Stimulated activated CD4-positive, alpha-beta T cell treated with anti-CD3 and anti-CD28 coated beads, TNF-alpha, amount 100 ng/mL, for 24 hours (primary cell): Measurements from ENCODE around the gene ZNF236.
"Not testable (repeated sequence)": the region's sequence is repeated elsewhere in the genome, so short reads cannot be mapped to it uniquely, and the experiment has no call there.

Experiments
- DNase-seq, 3 experiments: peaks; one replicate each; pipeline ENCODE4 v3.0.0-alpha.2; 2020; ENCODE audit warnings: low read depth in 3 of 3

ZNF236 gene

DNA sequence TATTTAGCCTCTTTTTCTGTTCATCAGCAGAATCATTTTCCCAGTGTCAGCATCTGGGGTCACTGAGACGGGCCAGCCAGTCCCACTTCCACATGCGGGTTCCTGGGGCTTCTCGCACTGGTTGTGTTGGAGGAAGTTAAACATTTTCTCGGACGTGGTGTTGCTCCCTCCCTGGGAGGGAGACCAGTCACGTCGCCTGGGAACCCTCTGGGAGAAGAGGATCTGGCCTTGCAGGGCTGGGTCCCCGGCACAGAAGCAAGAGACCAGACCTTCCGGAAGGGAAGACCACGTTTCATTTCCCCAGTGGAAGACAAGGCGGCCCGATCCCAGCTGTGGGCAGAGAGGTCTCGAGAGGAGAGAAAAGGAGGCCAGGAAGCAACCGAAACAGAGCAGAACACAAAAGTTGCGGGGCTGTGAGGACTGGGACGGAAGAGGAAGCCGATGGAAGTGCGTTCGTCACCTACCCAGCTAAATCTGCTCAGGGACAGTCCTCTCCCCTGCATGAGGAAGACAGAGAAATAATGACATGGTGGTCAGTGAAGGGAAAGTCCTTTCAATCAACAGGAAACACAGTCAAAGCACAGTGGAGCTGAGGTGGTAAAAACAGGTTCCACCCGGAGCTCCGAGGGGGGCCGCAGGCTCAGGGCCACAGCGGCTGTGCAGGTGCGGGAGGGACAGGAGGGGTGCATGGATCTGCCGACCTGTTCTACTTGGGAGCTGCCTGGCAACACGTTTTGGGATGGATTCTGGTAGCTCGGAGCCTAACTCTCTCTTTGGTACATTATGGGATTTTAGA is 165.9 kb downstream of the ZNF236 start:
- DNase-seq, result no peak

DNA sequence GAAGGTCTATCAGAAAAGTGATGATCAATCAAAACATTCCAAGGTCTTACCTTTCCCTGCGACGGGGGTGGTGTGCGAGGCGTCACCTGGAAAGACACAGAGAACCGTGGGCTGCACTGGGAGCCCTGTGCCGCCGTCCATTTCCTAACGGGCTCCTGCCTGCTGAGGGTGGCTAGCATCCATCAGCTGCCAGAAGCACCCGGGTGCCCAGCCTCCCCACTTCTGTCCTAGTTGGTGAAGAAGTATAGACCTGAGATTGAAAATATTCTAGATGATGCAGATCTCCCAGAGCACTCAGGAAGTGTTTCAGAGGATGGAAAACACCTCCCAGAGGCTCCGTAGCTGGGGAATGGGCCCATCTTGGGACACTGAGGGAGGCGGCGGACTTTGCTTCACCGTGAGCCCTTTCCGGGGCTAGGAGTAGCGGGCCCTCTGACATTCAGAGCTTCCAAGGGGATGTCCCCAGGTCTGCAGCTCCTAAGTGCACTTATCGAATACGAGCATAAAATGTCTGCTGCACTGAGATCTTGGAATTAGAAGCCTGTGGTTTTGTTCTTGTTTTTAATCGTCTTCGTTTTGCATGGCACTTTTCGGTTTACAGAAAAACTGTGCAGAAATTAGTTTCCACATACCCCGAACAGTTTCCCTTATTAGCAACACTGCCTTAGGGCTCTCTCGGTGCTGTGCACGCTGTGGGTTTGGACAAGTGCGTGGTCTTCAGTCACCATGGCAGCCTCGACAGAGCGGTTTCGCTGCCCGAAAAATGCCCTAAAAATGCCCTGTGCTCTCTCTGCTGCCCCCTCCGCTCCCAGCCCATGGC is 166.7 kb downstream of the ZNF236 start:
- no peak for DNase-seq

DNA sequence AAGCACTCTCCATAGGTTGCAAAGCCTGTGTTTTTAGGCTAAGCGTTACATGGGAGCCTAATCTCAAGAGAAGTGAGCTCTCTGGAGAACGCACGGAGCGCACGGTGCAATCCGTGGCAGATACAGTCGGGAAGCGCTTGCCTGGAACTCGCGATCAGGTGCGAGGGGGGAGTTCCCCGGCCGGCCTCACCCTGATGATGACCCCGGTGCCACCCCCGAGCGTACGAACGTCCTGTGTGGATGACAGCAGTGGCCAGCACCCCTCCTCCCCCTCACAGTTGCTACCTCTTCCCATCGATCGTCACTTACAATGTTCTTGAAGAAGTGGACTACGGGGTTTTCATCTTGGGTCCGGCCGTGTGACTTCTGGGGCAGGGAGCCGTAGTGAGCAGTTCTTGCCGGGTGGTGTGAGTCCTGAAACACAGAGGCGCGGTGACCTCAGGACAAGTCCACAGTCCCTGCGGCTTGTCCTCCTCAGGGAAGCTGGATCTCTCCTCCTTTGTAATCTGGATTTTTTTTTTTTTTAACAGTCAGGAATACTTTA is 167.4 kb downstream of the ZNF236 start:
- DNase-seq, result no peak

DNA sequence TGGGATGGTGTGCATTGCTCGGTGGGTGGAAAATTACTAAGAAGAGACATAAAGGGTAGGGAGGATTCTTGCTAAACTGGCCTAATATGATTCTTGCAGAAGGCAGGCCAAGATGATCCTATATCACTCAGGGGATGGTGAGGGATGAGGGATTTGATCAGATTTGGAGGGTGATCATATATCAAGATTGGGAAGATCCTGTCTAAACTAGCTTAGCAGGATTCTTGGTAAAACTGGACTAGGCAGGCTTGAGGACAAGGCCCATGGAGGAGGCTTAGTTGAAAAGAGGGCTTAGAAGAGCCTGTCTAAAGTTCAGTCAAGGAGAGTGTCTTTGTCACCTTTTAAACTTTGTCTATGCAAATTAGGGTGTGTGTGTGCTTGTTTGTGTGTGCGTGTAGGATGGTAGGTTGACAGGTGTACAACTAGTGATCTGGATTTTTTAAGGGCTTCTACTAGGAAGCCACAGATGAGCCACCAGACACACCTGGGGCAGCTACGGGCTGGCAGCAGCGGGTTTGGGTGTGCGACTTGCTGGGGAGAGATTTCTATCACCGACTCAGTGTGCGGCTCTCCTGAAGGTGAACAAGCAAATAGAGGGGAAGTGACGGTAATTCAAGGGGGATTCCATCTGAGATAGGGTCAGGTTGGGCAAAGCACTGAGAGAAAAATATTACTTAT is 168.1 kb downstream of the ZNF236 start:
- DNase-seq, result not testable (repeated sequence)

DNA sequence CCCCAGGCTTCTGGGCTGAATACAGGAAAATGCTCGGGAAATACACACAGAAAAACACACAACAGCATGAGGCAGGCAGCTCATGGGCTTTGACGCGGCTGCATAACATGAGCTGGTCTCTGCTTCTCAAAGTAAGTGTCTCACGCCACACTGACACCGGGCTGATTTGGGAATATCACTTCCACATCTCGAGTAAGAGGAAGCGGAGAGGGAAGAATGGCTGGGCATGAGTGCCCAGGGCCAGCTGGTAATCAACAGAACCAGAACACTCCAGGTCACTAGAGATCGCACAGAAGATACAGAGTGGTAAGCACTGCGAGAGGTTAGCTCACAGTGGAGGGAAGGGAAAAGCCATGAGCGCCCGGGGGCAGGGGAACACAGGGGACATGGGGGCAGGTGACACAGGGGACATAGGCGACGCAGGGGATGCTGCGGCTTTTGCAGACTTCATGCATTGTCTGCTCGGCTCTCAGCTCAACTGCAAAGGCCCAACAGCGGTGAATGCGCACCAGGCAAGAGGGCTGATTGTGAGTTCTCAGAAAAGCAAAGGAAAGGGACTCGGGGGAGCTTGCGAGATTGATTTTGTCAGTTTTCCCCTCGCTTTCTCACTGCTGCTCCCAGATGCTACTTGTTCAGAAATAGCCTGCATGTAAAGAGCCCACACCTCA is 168.8 kb downstream of the ZNF236 start:
- no peak for DNase-seq

DNA sequence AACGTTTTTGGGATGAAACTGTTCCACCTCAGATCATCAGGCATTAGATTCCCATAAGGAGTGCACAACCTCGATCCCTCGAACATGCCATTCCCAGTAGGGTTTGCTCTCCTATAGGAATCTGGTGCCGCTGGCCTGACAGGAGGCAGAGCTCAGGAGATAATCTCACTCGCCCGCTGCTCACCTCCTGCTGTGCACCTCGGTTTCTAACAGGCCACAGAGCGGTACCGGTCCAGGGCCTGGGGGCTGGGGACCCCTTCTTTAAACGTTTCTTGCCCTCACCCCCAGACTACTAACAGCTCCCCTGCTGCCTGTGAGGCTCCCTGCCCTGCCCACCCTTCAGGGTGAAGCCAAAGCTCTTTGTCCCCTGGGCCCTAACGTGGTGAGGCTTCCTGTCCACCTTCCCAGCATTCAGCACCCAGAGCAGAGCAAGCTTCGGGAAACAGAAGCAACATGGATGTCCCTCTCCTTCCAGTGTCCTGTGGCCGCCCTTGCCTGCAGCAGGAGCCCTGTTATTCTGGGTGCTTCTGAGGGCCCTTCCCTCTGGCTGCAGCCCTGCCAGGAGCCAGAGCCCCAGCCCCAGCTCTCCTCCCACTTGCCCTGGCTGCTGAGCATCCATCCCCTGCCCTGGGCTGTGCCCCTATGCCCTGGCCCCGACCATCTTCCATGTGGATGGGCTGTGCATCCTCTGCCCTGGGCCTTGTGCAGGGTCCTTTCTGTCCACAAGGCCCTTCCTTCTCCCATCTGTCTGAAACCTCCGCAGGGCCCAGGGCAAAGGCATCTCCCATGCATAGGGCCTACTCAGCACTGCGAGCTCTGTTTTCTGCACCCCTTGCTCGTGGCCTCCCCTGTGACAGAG is 170.1 kb downstream of the ZNF236 start:
- no peak for DNase-seq

DNA sequence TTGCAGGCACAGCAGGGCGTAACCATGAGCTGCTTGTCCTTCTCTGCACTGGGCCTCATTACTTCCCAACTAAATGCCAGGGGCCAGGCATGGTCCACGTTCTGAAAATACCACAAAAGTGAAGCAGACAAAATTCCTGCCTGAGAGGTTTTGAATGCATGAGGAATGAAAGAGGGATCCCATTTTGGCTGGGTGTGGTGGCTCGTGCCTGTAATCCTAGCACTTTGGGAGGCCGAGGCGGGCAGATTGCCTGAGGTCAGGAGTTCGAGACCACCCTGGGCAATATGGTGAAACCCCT is 170.7 kb downstream of the ZNF236 start:
- DNase-seq, result no peak

DNA sequence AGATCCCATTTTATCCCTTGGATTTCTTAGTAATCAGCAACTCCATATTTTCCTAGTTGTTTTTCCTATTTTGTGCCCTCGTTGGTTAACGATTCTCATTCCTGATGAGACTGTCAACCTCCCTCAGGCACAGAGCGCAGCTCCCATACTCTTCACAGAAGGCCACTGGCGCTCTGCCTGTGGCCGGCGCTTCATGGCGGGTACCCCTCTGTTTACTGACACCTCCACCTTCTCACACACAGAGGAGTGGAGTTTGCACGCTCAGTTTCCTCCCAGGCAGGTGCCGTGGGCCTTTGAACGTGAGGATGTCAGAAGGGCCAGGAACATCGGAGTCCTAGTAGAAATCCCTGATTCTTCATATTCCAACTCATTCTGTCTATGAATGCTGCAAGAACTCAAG is 171.2 kb downstream of the ZNF236 start:
- no peak for DNase-seq

DNA sequence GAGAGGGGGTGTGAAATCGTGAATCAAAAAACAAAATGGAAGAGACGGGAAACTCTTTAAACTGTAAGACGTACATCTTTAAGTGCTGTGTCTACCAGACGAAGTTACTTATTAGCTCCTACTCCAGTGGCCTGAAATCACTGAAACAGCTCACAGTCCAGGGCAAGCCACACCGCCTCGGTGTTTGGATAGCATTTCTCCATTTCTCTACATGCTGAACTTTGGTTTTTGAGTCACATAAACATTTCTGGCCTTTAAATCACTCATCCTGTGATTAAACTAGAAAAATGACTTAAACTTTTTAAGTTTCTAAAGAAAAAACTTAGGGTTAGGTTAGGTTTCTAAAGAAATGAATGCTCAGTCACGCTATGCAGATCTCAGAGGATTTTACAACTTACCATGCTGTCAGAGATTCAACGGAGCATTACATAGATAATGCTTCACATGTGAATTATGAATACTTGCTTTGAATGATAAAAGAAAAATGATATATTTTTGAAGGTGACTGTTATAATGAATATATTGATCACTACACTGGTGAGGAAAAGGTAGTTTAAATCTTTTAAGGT is 171.8 kb downstream of the ZNF236 start:
- DNase-seq, result no peak

DNA sequence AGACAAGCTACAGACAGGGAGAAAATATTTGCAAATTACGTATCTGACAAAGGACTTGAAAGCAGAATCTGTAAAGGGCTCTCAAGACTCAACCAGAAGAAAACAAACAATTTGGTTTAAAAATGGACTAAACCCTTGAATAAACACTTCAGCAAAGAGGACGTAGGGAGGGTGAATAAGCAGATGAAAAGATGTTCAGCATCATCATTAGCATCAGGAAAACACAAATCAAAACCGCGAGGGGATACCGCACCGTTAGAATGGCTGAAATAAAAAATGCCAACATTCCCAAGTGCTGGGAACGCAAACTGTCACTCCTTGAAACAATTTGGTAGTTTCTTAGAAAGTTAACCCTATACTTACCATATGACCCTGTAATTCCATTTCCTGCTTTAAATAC is 173.5 kb downstream of the ZNF236 start:
- DNase-seq, result no peak

DNA sequence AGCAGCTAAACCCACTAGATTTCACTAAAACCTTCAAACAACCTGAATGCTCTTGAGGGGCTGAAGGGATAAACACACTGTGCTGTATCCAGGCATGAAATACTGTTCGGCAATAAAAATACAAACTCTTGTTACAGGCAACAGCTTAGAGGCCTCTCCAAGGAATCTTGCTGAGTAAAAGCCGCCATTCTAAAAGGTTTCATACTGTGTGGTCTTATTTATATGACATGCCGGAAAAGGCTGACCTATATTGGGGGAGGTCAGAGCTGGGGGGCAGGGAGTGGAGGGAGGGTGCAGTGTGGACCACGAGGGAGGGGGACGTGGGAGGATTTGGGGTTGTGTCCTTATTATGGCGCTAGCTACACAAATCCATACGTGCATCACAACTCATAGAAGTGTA is 174.1 kb downstream of the ZNF236 start:
- no peak for DNase-seq

DNA sequence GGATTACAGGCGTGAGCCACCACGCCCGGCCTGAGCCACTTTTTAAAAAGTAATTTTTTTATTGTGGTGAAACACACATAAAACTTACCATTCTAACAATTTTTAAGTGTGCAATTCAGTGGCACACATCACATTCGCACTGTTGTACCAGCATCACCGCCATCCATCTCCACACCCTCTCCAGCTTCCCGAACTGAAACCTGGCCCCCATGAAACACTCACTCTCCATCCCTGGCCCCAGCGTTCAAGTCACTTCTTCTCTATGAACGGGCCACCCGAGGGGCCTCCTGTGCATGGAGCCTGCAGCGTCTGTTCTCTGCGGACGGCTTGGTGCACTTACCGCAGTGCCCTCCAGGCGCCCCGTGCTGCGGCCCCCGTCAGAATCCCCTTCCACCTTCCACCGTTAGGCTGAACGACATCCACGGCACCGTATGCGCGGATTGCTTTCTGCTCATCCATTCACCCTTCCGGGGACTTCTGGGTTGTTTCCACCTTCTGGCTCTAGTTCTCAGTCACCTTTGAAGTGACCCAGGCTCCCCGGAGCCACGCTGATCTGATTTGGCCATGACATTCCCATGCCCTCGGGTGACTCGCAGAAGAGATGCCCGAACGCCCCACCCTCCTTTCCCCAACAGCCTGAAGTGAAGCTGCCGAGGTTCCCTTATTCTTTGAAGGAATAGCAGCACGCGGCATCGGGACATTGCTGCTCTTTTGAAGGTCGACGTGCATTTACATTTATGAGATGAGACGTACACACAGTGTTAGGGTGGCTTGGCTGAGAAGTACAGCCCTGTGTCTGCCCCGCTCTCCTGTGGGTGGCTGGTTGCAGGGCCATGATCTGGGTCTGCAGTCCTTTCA is 175.8 kb downstream of the ZNF236 start:
- DNase-seq, result no peak

DNA sequence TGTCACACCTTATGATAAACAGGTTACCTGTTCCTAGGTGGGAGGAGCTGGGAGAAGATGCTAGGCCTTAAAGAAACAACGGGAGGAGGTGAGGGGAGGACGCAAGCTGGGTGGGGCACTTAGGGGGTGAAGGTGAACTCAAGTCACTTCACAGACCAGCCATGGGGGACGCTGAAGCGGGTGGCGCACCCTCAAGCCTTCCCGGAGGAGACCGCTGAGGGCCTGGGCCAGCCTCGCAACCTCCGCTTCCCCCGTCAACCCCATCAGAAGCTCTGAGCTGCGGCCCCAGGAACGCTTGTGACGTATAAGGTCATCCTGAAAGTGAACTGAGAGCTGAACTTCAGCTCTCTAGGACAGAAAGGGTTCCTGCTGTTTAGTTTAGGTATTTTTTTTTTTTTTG is 176.7 kb downstream of the ZNF236 start:
- no peak for DNase-seq

DNA sequence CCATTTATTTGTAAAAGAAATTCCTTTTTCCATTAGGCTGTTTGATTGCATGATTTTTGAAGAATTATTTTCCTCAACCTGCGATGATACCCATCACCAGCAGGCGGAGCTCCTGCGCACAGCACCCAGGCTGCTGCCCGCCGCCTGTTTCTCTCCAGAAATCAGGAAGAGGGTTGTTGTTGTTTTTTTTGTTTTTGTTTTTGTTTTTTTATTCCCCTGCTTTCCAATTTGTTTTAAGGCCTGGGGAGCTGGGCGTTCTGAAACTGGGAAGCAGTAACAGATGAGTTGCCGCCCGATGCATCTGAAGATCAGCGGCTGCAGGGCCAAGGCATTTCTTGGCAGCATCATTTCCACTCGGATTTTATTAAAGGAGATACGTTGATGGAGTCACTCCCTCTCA is 178.2 kb downstream of the ZNF236 start:
- peak in 2 of 3 experiments; percentile 9 to 33 for DNase-seq

DNA sequence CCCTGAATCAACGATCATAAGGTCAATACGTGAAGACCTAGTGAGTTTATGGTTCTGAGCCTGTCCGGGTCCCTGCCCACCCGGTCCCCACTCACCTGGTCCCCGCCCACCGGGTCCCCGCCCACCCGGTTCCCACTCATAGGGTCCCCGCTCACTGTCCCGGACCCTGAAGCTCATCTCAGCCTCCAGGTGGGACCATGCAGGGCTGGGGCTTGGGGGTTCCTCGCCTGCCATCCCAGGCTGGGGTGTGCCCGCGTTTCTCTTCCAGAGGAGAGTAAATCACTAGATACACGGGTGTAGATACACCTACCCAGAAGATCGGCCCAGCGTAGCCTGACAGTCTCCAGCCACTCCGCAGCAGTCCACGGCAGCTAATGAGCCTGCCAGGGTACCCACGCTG is 178.7 kb downstream of the ZNF236 start:
- no peak for DNase-seq

DNA sequence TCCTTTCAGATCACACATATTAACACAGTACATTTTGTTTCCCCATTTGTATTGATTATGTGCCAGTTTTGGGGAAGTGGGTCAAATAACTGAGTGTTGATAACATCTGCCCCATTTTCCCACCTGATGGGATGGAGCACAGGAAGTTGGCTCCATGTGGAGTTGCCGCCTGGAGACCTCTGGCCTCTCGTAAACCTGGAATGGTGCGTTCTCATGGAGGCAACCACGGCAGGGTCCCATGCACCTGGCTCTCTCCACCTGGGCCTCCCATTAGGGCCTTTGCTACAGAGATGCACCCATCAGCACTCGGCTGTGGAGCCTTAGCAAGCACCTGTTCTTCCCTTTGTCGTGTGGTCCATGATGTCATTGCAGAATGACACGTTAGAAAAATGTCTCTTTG is 179.6 kb downstream of the ZNF236 start:
- no peak for DNase-seq

DNA sequence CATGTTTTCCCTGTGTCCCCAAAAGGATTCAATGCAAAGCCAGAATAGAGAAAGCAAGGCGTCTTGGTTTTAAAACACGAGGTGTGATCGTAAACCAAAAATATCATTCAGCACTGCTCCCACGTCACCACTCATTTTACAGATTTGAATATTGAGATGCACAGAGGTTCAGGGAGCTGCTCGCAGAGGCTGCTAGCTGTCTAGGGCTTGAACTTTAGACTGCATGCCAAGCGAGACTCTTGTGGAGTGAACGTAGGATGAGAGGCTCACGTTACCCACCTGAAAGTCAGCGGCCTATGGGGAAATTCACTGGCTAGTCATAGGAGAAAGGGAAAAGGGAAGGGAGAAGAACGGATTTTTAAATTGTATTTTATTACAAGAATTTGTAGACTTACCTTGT is 180.1 kb downstream of the ZNF236 start:
- DNase-seq, result no peak

DNA sequence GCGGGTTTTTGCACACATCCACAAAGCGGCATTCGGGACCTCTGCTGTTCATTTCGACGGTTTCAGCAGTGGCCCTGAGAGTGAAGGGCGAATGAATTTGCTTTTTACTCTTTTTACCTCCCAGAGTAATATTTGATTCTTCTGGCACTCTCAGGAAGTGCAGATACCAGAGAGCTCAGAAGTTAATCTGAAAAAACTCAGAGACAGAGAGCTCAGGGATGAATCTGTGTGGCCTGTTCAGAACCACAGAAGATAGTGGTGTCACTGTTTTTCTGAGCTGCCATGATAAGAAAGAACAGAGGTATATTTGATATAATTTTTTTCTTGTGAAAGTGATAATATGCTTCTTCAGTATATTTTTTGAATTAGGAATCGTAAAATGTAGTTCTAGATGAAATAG is 181.0 kb downstream of the ZNF236 start:
- DNase-seq, result no peak

DNA sequence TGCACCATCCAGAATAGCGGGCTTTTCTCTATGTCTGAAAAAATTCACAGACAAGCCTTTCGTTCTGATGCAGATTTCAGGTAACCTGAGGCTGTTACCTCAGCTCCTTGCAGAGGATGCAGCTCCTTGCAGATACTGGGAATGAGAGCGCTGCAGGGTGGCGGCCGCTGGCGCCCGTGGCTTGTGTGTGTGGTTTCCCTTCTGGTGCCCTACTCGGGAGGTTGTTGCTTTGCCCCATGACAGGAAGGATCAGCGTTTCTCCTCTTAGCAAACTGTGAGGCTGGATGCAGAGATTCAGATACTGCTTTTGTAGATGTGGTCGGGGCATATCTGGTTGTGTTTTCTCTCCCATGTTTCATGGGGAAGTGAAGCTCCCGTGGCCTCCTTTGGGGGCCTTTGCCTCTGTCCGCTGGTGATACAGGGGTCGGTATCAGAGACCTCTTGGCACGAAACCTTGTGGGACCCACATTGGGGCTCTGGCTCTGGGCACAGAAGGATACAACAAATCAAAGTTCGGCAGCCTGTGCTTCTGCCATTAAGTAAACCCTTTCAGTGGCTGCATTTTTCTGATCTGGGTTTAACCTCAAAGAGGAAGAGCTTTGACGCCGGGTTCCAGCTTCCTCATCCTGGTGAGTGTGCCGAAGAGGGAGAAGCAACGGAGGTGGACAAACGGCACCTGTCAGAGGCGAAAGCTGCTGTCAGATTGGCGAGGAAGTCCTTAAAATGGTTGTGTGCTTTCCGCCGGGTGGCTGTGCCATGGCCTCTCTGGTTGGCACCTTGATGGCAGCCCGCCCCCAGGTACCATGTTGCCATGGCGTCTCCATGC is 182.4 kb downstream of the ZNF236 start:
- DNase-seq, result no peak
